Activated naive CD8-positive, alpha-beta T cell treated with anti-CD3 and anti-CD28 coated beads for 36 hours (primary cell): ENCODE measurements around the gene TPRG1. TPM values are rescaled to one million over a fixed set of nuclear protein-coding genes. Genes with fewer than 3 reads are reported as not detected.

Experiments
- DNase-seq: peaks from one replicate; pipeline ENCODE4 v3.0.0; 2021
- H3K27ac Mint-ChIP-seq: one replicate; pipeline ENCODE4 v1.8.0; 2022; ENCODE audit warnings: mild to moderate bottlenecking, moderate library complexity, mixed read lengths
- H3K27me3 Mint-ChIP-seq: one replicate; pipeline ENCODE4 v1.8.0; 2022; ENCODE audit warnings: mild to moderate bottlenecking, mixed read lengths
- H3K36me3 Mint-ChIP-seq: one replicate; pipeline ENCODE4 v1.8.0; 2021; ENCODE audit warnings: mild to moderate bottlenecking, mixed read lengths
- H3K4me1 Mint-ChIP-seq: one replicate; pipeline ENCODE4 v1.8.0; 2021; ENCODE audit warnings: mixed read lengths
- H3K4me3 Mint-ChIP-seq: one replicate; pipeline ENCODE4 v1.8.0; 2022; ENCODE audit warnings: mild to moderate bottlenecking, moderate library complexity, mixed read lengths
- H3K9me3 Mint-ChIP-seq: one replicate; pipeline ENCODE4 v1.8.0; 2022; ENCODE audit warnings: mixed read lengths
- total RNA-seq, 2 experiments: library from RNA; stranded (reverse); gene quantifications; one replicate each; pipeline ENCODE4 v1.2.3, GENCODE V29; 2021

Gene TPRG1, protein sequence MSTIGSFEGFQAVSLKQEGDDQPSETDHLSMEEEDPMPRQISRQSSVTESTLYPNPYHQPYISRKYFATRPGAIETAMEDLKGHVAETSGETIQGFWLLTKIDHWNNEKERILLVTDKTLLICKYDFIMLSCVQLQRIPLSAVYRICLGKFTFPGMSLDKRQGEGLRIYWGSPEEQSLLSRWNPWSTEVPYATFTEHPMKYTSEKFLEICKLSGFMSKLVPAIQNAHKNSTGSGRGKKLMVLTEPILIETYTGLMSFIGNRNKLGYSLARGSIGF
- total RNA-seq, result 1 to 10 TPM; 1.1 TPM

DNA sequence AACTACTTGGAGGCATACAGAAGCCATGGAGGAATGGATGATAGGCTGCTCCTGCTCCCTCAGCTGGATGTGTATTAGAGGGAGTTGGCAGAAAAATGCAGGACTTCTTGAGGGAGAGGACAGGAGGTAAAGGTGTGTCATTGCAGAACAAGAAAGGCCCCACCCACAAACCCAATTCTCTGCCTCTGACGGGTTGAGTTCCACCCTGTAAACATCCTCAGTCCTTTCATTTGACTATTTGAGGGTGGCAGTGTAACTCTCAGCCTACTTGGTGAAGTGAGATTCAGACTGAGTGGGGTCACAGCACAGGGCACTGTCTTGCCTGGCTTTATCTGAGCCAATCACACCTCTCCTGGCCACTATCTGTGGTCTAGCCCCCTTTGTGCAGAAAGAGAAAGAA, at the start of gene TPRG1:
TSS of gene TPRG1 (plus strand) at position 265 of the 400 bp plus-strand sequence. CDS start 35,414 bp downstream, outside the sequence.
- Mint-ChIP-seq H3K27ac (no peak within 1 kb of the TSS), H3K9me3 (no peaks in the 10 kb centered on the region), H3K27me3 (no peaks in the 10 kb centered on the region), H3K4me1 (peaks cover 16% of the 10 kb centered on the region), H3K4me3 (no peak within 1 kb of the TSS), H3K36me3 (no peaks in the 10 kb centered on the region)
- DNase-seq, result no peak

- no peak overlapping the region for H3K27ac Mint-ChIP-seq
- no peaks in the 10 kb centered on the region for H3K27me3 Mint-ChIP-seq
- H3K9me3 Mint-ChIP-seq, result peaks cover 12% of the 10 kb centered on the region
- peaks cover 13% of the 10 kb centered on the region for H3K36me3 Mint-ChIP-seq
- H3K4me3 Mint-ChIP-seq, result no peak overlapping the region
- peaks cover 2% of the 10 kb centered on the region for H3K4me1 Mint-ChIP-seq
- no peak for DNase-seq
Observed at GRCh38 chr3:189122110-189122509, 49.7 kb upstream of the TPRG1 start.

- Mint-ChIP-seq H3K27ac (no peak overlapping the region), H3K36me3 (peaks cover 13% of the 10 kb centered on the region), H3K9me3 (peaks cover 12% of the 10 kb centered on the region), H3K4me3 (no peak overlapping the region), H3K27me3 (no peaks in the 10 kb centered on the region), H3K4me1 (peaks cover 2% of the 10 kb centered on the region)
- DNase-seq, result no peak
Observed at GRCh38 chr3:189122526-189123205, 49.1 kb upstream of the TPRG1 start.

DNA sequence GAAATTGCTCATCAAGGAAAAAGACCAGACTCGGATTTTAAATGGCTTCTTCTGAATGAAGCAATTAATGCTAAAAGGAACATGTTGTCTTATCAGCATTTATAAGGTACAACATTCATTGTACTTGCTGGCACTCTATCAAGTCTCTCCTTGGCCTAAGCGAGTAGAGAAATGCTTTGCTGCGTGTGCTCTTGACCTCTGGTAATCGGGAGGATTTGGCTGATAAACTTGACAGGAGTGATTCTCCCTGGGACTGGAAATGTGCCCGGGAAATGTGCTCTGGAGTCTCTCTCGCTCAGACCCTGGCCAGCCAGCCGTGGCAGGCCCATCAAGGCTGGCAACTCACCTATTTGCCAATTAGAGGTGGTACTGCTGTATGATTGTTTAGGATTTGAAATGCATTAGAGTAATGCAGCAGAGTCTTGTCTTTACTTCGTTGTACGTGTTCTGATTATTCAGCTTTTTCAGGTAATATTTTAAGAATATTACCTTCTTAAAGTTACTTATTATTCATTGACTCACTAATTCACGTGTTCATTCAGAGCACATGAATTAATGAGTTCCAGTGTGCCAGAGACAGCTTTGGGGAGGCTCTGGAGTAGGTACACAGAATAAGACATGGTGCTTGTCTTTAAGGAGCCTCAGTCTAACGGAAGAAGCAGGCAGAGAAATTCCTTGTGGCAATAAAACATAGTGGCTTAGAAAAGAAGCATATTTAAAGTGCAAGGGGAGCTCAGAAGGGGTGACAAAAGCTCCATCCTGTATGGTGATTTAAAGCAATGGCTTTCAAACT, 48.0 kb upstream of the TPRG1 start:
- Mint-ChIP-seq H3K9me3 (peaks cover 12% of the 10 kb centered on the region), H3K27ac (no peak overlapping the region)

DNA sequence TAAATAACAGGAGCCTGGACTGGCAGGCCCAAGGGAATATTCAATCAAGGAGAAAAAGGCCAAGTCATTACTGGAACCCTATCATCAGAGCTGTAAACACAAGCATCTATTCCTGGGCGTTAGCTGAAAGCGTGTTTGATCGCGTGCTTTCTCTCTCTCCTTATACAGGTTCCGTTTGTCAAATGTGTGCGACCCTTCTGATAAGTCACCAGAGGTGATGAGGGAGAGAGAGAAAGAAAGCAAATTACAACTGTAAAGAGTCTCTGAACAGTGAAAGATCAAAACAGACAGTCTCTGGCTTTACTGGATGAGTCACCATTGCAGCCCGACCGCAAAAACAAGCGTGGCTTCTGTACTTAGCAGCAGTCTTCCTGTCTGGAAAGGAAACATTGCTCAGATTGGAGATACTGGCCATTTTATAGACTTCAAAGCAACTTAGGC, 39.5 kb upstream of the TPRG1 start:
- Mint-ChIP-seq H3K27me3 (no peaks in the 10 kb centered on the region), H3K36me3 (peaks cover 12% of the 10 kb centered on the region), H3K27ac (peak overlapping the region; percentile 95), H3K9me3 (peaks cover 7% of the 10 kb centered on the region), H3K4me3 (peak overlapping the region; percentile 52), H3K4me1 (peaks cover 20% of the 10 kb centered on the region)
- peak; percentile 75 for DNase-seq

More for the DNA sequence above, 48.0 kb upstream of the TPRG1 start:
- Mint-ChIP-seq H3K4me1 (peaks cover 2% of the 10 kb centered on the region), H3K27me3 (no peaks in the 10 kb centered on the region), H3K4me3 (no peak overlapping the region), H3K36me3 (peaks cover 11% of the 10 kb centered on the region)
- no peak for DNase-seq

GRCh38 chr3:189132839-189133238, 38.9 kb upstream of the TPRG1 start:
- Mint-ChIP-seq H3K4me3 (peak overlapping the region; percentile 0), H3K4me1 (peaks cover 20% of the 10 kb centered on the region), H3K27me3 (no peaks in the 10 kb centered on the region), H3K36me3 (peaks cover 12% of the 10 kb centered on the region), H3K9me3 (peaks cover 7% of the 10 kb centered on the region), H3K27ac (peak overlapping the region; percentile 95)
- DNase-seq, result no peak

GRCh38 chr3:189133768-189134167, 38.0 kb upstream of the TPRG1 start:
- no peak for DNase-seq
- Mint-ChIP-seq H3K4me3 (no peak overlapping the region), H3K9me3 (peaks cover 7% of the 10 kb centered on the region), H3K36me3 (peaks cover 12% of the 10 kb centered on the region), H3K4me1 (peaks cover 23% of the 10 kb centered on the region), H3K27me3 (no peaks in the 10 kb centered on the region), H3K27ac (no peak overlapping the region)

GRCh38 chr3:189137416-189137815, 34.4 kb upstream of the TPRG1 start:
- H3K36me3 Mint-ChIP-seq, result peaks cover 11% of the 10 kb centered on the region
- DNase-seq, result no peak
- H3K4me1 Mint-ChIP-seq, result peaks cover 19% of the 10 kb centered on the region
- peaks cover 7% of the 10 kb centered on the region for H3K9me3 Mint-ChIP-seq
- H3K4me3 Mint-ChIP-seq, result no peak overlapping the region
- no peak overlapping the region for H3K27ac Mint-ChIP-seq
- no peaks in the 10 kb centered on the region for H3K27me3 Mint-ChIP-seq

- Mint-ChIP-seq H3K27me3 (no peaks in the 10 kb centered on the region), H3K36me3 (no peaks in the 10 kb centered on the region), H3K27ac (no peak overlapping the region), H3K4me3 (no peak overlapping the region), H3K9me3 (no peaks in the 10 kb centered on the region), H3K4me1 (peaks cover 19% of the 10 kb centered on the region)
- no peak for DNase-seq
Observed at GRCh38 chr3:189138901-189139610, 32.7 kb upstream of the TPRG1 start.

DNA sequence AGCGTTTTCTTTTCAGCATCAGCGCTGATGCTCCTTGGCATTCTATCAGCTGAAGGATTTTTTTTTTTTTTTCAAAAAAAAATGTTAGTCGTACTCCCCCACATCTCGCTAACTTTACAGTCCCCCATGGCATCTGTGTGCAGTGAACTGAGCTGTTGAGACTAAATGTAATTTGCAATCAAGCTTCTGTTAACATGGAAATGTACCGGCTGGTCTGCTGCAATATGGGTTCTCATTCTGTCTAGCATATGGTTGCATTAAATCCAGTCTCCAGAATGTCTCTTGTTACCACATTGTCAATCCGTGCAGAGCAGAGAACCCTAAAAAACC, 32.2 kb upstream of the TPRG1 start:
- H3K9me3 Mint-ChIP-seq, result no peaks in the 10 kb centered on the region
- peaks cover 23% of the 10 kb centered on the region for H3K4me1 Mint-ChIP-seq
- H3K27me3 Mint-ChIP-seq, result no peaks in the 10 kb centered on the region
- no peak overlapping the region for H3K27ac Mint-ChIP-seq
- no peaks in the 10 kb centered on the region for H3K36me3 Mint-ChIP-seq
- no peak overlapping the region for H3K4me3 Mint-ChIP-seq
- no peak for DNase-seq

DNA sequence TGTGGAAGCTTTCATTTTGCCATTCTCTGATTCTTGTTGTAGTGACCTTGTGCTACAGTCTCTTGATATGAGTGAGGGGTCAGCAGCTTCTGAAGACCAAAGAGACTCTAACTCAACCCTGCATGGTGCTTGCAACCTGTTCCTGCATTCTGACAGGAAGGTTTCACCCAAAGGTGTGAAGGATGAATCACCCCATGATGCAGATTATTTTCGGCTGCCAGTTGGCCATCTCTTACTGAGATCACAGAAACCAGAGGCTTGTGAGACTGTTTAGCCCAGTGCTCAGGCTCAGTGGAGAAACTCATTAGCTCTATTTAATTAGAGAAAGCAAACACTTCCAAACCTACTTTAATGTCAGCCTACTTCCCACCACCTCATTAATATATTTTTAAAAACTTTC, 29.2 kb upstream of the TPRG1 start:
- Mint-ChIP-seq H3K36me3 (no peaks in the 10 kb centered on the region), H3K27me3 (no peaks in the 10 kb centered on the region), H3K27ac (no peak overlapping the region), H3K4me1 (peaks cover 27% of the 10 kb centered on the region), H3K4me3 (no peak overlapping the region), H3K9me3 (no peaks in the 10 kb centered on the region)
- peak; percentile 26 for DNase-seq

DNA sequence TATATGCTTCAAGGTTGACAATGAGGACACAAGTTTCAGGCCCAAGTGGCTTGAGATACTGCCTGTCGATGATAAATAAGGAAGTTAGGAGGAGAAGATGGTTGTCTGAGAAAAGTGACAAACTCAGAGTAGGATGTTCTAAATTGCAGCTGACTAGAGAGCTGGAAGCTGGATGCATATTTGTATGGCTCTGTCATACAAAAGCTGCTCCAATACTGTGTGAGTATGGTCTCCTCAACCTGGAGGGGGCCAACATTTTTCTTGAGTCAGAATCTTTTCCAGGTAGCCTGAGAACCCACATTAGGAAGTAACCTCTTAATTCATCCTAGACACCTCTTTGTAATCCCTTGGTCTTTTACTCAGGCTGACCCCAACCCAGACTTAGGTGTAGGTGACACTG, 28.4 kb upstream of the TPRG1 start:
- no peak for DNase-seq
- Mint-ChIP-seq H3K4me3 (no peak overlapping the region), H3K27ac (no peak overlapping the region), H3K36me3 (no peaks in the 10 kb centered on the region), H3K27me3 (no peaks in the 10 kb centered on the region), H3K9me3 (no peaks in the 10 kb centered on the region), H3K4me1 (peaks cover 30% of the 10 kb centered on the region)

DNA sequence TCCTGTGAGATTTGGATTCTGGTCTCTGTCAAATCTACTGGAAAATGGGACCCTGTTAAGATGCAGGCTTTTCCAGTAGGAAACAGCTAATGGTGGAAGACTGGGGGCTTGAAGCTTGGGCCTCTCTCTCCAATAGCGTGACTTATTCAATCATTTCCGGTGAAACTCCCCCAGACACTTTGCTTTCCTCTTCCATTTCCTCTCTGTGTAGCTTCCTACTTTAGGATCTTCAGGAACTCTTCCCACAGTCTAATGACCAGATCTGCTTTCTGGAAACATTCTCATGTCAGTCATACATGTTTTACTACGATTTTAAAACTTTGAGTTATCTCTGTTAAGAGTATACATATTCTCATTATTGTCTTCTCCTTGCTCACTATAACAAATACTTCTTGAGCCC, 28.0 kb upstream of the TPRG1 start:
- H3K9me3 Mint-ChIP-seq, result no peaks in the 10 kb centered on the region
- no peak for DNase-seq
- H3K4me3 Mint-ChIP-seq, result no peak overlapping the region
- H3K4me1 Mint-ChIP-seq, result peaks cover 30% of the 10 kb centered on the region
- H3K27ac Mint-ChIP-seq, result no peak overlapping the region
- no peaks in the 10 kb centered on the region for H3K27me3 Mint-ChIP-seq
- H3K36me3 Mint-ChIP-seq, result no peaks in the 10 kb centered on the region

GRCh38 chr3:189144645-189145044, 27.1 kb upstream of the TPRG1 start:
- Mint-ChIP-seq H3K27ac (no peak overlapping the region), H3K9me3 (no peaks in the 10 kb centered on the region), H3K4me3 (no peak overlapping the region), H3K36me3 (no peaks in the 10 kb centered on the region), H3K27me3 (no peaks in the 10 kb centered on the region), H3K4me1 (peaks cover 30% of the 10 kb centered on the region)
- DNase-seq, result no peak

DNA sequence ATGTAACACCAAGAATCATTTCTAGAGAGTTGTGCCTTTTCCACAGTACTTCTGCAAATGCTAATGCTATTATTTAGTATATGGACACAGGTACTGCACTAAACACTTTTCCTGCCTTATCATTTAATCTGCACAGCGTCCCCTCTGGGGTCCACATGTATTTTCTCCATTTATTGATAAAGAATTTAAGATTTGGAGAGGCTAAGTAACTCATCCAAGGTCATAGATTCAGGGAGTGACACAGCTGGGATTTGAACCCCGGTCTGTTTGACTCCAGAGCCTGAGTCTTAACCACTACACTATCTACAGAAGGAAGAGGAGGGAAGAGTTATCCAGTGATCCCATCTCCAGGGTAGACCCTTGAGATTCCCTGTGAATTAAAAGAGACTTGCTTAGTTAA, 24.9 kb upstream of the TPRG1 start:
- peaks cover 29% of the 10 kb centered on the region for H3K4me1 Mint-ChIP-seq
- H3K9me3 Mint-ChIP-seq, result no peaks in the 10 kb centered on the region
- no peak for DNase-seq
- no peak overlapping the region for H3K27ac Mint-ChIP-seq
- H3K4me3 Mint-ChIP-seq, result no peak overlapping the region
- H3K27me3 Mint-ChIP-seq, result peaks cover under 1% of the 10 kb centered on the region
- no peaks in the 10 kb centered on the region for H3K36me3 Mint-ChIP-seq
